Osteoblast (primary cell): ENCODE data around the gene ADAM11. TPM values are rescaled to one million over a fixed set of nuclear protein-coding genes. Genes with fewer than 3 reads are reported as not detected.

ENCODE experiments used
- DNase-seq: peaks from one replicate; pipeline ENCODE4 v3.0.0; 2011; ENCODE audit warnings: low spot score, mixed read lengths; ENCODE audit not compliant: insufficient read length; ENCODE audit errors: missing footprints
- H2AFZ ChIP-seq: 2 replicates; pipeline ENCODE4 v1.6.0; 2011; ENCODE audit warnings: mild to moderate bottlenecking, low read length
- H3K27ac ChIP-seq: 2 replicates; pipeline ENCODE4 v1.5.1; 2011; ENCODE audit warnings: mild to moderate bottlenecking, low read depth, low read length, moderate library complexity
- H3K27me3 ChIP-seq: 2 replicates; pipeline ENCODE4 v1.6.0; 2012; ENCODE audit warnings: mild to moderate bottlenecking, control low read depth, inconsistent platforms, low read length, moderate library complexity; ENCODE audit not compliant: insufficient read depth
- H3K36me3 ChIP-seq: 2 replicates; pipeline ENCODE4 v1.5.1; 2011; ENCODE audit warnings: mild to moderate bottlenecking, low read length, control low read depth, moderate library complexity; ENCODE audit not compliant: insufficient read depth
- H3K4me1 ChIP-seq: 2 replicates; pipeline ENCODE4 v1.5.1; 2011; ENCODE audit warnings: mild to moderate bottlenecking, low read length, control low read depth, moderate library complexity; ENCODE audit not compliant: insufficient read depth
- H3K4me2 ChIP-seq: 2 replicates; pipeline ENCODE4 v1.6.0; 2011; ENCODE audit warnings: mild to moderate bottlenecking, low read length; ENCODE audit not compliant: insufficient read depth
- H3K4me3 ChIP-seq: fragments of 200-600 bp; sonication (generic); 3 replicates; pipeline ENCODE4 v1.5.1; 2012; ENCODE audit warnings: mild to moderate bottlenecking, low read length, inconsistent platforms; ENCODE audit not compliant: insufficient read depth
- H3K79me2 ChIP-seq: 2 replicates; pipeline ENCODE4 v1.6.0; 2012; ENCODE audit warnings: mild to moderate bottlenecking, low read length, control low read depth, inconsistent platforms; ENCODE audit not compliant: insufficient read depth
- H3K9me3 ChIP-seq: 2 replicates; pipeline ENCODE4 v1.5.1; 2011; ENCODE audit warnings: low read depth, low read length, control low read depth
- H4K20me1 ChIP-seq: 2 replicates; pipeline ENCODE4 v1.6.0; 2012; ENCODE audit warnings: mild to moderate bottlenecking, low read length, control low read depth; ENCODE audit not compliant: insufficient read depth
- CTCF ChIP-seq: IDR thresholded peaks from 2 replicates; pipeline ENCODE4 v1.5.1; 2011; ENCODE audit warnings: mild to moderate bottlenecking, low read depth, low read length, moderate library complexity; ENCODE audit errors: extremely low read depth
- total RNA-seq: library from RNA; depleted of rRNA; stranded (reverse); fragments of >200 nt; gene quantifications from 2 replicates; pipeline ENCODE4 v1.2.3, GENCODE V29; 2012

ADAM11 gene
- total RNA-seq, 1 donor = 0.36 TPM

- Histone ChIP-seq H3K4me2 (no peak overlapping the region), H3K27ac (no peak overlapping the region), H2AFZ (no peak overlapping the region), H3K9me3 (no peaks in the 10 kb centered on the region), H3K4me1 (no peaks in the 10 kb centered on the region), H3K4me3 (no peak overlapping the region), H3K79me2 (no peaks in the 10 kb centered on the region), H3K36me3 (no peaks in the 10 kb centered on the region), H4K20me1 (no peaks in the 10 kb centered on the region), H3K27me3 (peaks cover 35% of the 10 kb centered on the region)
- DNase-seq = peak; percentile 80
- peak; percentile 7 for TF ChIP-seq CTCF
Observed at GRCh38 chr17:44761932-44762810, 3.4 kb downstream of the ADAM11 start.

- no peaks in the 10 kb centered on the region for H3K9me3 ChIP-seq
- no peaks in the 10 kb centered on the region for H3K79me2 ChIP-seq
- H3K4me3 ChIP-seq = no peak overlapping the region
- H4K20me1 ChIP-seq = no peaks in the 10 kb centered on the region
- H3K27me3 ChIP-seq = peaks cover 27% of the 10 kb centered on the region
- no peak overlapping the region for H3K4me2 ChIP-seq
- H3K27ac ChIP-seq = no peak overlapping the region
- H2AFZ ChIP-seq = no peak overlapping the region
- no peak for TF ChIP-seq CTCF
- H3K4me1 ChIP-seq = no peaks in the 10 kb centered on the region
- H3K36me3 ChIP-seq = no peaks in the 10 kb centered on the region
- peak; percentile 58 for DNase-seq
Observed at GRCh38 chr17:44763170-44763569, 4.4 kb downstream of the ADAM11 start.

GRCh38 chr17:44765965-44766364 lies 7.2 kb downstream of the ADAM11 start:
- Histone ChIP-seq H2AFZ (no peak overlapping the region), H3K36me3 (no peaks in the 10 kb centered on the region), H3K9me3 (no peaks in the 10 kb centered on the region), H4K20me1 (no peaks in the 10 kb centered on the region), H3K4me1 (no peaks in the 10 kb centered on the region), H3K4me3 (no peak overlapping the region), H3K79me2 (no peaks in the 10 kb centered on the region), H3K4me2 (no peak overlapping the region), H3K27me3 (peaks cover 6% of the 10 kb centered on the region), H3K27ac (no peak overlapping the region)
- no peak for TF ChIP-seq CTCF
- DNase-seq = peak; percentile 47

GRCh38 chr17:44766409-44767038 lies 7.7 kb downstream of the ADAM11 start:
- H3K79me2 ChIP-seq = no peaks in the 10 kb centered on the region
- H3K27ac ChIP-seq = no peak overlapping the region
- H3K4me2 ChIP-seq = no peak overlapping the region
- H3K27me3 ChIP-seq = peaks cover 1% of the 10 kb centered on the region
- no peak for TF ChIP-seq CTCF
- no peaks in the 10 kb centered on the region for H3K9me3 ChIP-seq
- no peaks in the 10 kb centered on the region for H4K20me1 ChIP-seq
- no peak overlapping the region for H3K4me3 ChIP-seq
- H2AFZ ChIP-seq = no peak overlapping the region
- peak; percentile 77 for DNase-seq
- no peaks in the 10 kb centered on the region for H3K36me3 ChIP-seq
- no peaks in the 10 kb centered on the region for H3K4me1 ChIP-seq
